ENCODE measurements around the gene LRP1B. TPM values are rescaled to one million over a fixed set of nuclear protein-coding genes. Genes with fewer than 3 reads are reported as not detected.

Gene LRP1B
- total and polyA plus RNA-seq, 8 donors: 0.03 to 1.6 (median 0.84) TPM

GRCh38 chr2:140855471-140855870 lies 1275.3 kb downstream of the LRP1B start:
- Histone ChIP-seq H3K4me1 (no peaks in the 10 kb centered on the region), H3K36me3 (no peaks in the 10 kb centered on the region), H3K27me3 (no peaks in the 10 kb centered on the region), H3K27ac (no peak overlapping the region), H3K4me3 (no peak overlapping the region), H3K9me3 (no peaks in the 10 kb centered on the region)
- TF ChIP-seq CTCF (IDR thresholded peaks at IDR 0.05): no peak
- no peak for DNase-seq
- no peak for ATAC-seq
- intact Hi-C loops (cut with DNase I): no loop called here

- no peak for TF ChIP-seq CTCF (IDR thresholded peaks at IDR 0.05)
- Histone ChIP-seq H3K4me3 (no peak overlapping the region), H3K27ac (no peak overlapping the region), H3K36me3 (no peaks in the 10 kb centered on the region), H3K4me1 (no peaks in the 10 kb centered on the region), H3K27me3 (no peaks in the 10 kb centered on the region), H3K9me3 (no peaks in the 10 kb centered on the region)
- ATAC-seq (no peak), DNase-seq (no peak)
- intact Hi-C loops (cut with DNase I): no loop called here
These were observed 1279.4 kb downstream of the LRP1B start for GRCh38 chr2:140851258-140851981.

- Histone ChIP-seq H3K27ac (no peak overlapping the region), H3K4me1 (no peaks in the 10 kb centered on the region), H3K4me3 (no peak overlapping the region), H3K27me3 (no peaks in the 10 kb centered on the region), H3K36me3 (no peaks in the 10 kb centered on the region), H3K9me3 (no peaks in the 10 kb centered on the region)
- intact Hi-C loops (cut with DNase I): no loop called here
- TF ChIP-seq CTCF (IDR thresholded peaks at IDR 0.05): no peak
- DNase-seq: no peak
- no peak for ATAC-seq
These were observed 1287.6 kb downstream of the LRP1B start for GRCh38 chr2:140843186-140843585.

- no peak for TF ChIP-seq CTCF (IDR thresholded peaks at IDR 0.05)
- intact Hi-C loops (cut with DNase I): no loop called here
- DNase-seq (no peak), ATAC-seq (no peak)
- Histone ChIP-seq H3K27ac (no peak overlapping the region), H3K9me3 (no peaks in the 10 kb centered on the region), H3K36me3 (no peaks in the 10 kb centered on the region), H3K27me3 (no peaks in the 10 kb centered on the region), H3K4me3 (no peak overlapping the region), H3K4me1 (no peaks in the 10 kb centered on the region)
These were observed 1288.7 kb downstream of the LRP1B start for GRCh38 chr2:140842110-140842509.

- Histone ChIP-seq H3K36me3 (no peaks in the 10 kb centered on the region), H3K4me1 (no peaks in the 10 kb centered on the region), H3K27ac (no peak overlapping the region), H3K9me3 (no peaks in the 10 kb centered on the region), H3K27me3 (no peaks in the 10 kb centered on the region), H3K4me3 (no peak overlapping the region)
- intact Hi-C loops (cut with DNase I): no loop called here
- no peak for DNase-seq
- no peak for TF ChIP-seq CTCF (IDR thresholded peaks at IDR 0.05)
- no peak for ATAC-seq
These were observed 1289.7 kb downstream of the LRP1B start for GRCh38 chr2:140841141-140841540.

Measured in left lung (tissue), 10 donors.